GM19238 (cell line): ENCODE data around the gene UBALD1.

ENCODE experiments used
- DNase-seq: peaks from one replicate; pipeline ENCODE4 v3.0.0; 2011; ENCODE audit warnings: low spot score; ENCODE audit not compliant: insufficient read length

The UBALD1 gene

DNA sequence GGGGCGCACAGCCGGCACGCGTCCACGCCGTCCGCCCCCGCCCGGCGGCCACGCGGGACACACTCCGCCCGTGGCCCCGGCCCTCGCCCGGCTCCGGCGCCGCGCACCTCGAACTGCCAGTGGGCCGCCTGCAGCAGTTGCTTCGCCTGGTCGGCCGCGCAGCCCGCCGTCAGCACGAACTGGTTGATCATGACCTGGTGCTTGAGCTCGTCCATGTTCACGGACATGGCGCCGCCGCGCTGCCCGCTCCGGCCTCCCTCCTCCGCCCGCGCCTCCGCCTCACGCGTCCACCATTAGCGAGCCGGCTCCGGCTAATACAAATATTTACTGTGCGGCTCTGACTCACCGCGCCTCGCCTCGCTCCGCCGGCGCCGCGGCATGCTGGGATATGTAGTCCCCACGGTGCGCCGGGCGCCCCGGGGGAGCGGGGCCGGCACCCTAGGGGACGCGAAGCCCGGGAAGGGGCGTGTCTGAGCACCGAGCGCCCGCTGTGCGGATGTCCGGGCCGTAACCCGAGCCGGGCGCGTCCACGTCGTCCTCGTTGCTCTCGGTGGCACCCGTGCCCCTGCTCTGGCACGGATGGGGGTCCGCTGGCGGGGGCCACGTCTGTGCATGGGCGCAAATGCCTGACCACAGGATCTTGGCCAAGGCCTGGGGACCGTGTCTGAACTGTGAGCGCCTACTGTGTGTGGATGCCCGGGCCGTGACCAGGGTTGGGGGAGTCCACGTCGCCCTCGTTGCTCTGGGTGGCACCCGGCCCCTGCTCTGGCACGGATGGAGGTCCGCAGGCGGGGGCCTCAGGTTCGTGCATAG lies at the start of gene UBALD1:
UBALD1 (minus strand) TSS at position 318 of the 813 bp plus-strand sequence; CDS start at position 227, 91 bp downstream.
- peak; percentile 91 for DNase-seq

DNA sequence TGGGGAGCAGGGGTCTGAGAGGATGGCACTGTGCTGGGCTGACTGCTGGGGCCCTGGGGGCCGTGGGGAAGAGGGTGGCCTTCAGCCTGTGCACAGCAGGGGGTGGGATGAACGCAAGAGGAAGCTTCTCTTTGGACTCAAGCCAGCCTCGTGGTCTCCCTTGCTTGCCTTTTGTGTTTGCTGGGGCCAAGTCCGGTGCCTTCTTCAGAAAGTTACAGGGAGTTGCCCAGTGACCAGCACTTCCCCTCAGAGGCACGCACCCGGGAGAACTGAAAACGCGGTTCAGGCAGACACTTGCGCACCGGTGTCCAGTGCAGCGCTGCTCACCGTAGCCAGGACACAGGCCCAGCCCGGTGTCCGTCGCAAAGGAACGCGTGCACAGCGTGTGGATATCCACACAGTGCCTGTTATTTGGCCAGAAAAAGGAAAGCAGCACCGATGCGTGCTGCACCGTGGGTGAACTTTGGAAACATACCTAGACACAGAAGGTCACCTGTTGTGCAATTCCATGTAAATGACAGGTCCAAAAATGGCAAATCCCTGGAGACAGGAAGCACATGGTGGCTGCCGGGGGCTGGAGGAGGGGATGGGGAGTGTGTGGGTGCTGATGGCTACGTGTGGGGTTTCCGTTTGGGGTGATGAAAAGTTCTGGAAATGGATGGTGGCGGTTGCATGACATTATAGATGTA lies 49.2 kb upstream of the UBALD1 start:
- no peak for DNase-seq

DNA sequence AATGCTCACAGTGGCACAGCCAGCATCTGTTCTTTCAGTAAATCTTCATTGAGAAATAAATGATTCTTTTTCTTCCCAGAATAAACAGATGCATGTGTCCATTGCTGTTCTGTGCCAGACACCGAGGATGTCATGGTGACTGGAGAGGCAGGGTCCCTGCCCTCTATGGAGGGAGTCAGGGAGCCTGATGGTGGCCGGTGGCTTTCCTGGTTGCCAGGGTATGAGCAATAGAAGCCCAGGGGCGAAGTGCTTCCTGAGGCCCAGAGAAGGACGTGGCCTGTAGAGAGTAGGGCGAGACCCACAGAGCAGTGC lies 48.7 kb upstream of the UBALD1 start:
- no peak for DNase-seq

DNA sequence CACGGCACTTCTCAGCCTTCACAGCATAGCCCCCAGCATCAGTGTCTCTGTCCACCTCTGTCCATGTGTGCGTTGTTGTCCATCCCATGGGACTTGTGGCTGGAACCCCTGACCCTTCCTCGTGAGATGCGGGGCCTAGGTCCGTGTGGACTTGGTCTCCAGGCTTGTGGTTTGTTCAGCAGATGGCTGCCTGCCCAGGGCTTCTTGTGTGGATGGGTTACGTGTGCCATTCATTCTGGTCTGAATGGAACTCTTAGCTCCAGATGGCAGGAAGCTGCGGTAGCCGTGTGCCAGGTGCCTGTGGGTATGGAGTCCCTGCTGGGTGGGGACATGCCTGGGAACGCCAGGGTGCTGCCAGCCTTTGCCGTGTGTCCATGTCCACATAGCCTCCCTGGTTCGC lies 47.0 kb upstream of the UBALD1 start:
- no peak for DNase-seq

DNA sequence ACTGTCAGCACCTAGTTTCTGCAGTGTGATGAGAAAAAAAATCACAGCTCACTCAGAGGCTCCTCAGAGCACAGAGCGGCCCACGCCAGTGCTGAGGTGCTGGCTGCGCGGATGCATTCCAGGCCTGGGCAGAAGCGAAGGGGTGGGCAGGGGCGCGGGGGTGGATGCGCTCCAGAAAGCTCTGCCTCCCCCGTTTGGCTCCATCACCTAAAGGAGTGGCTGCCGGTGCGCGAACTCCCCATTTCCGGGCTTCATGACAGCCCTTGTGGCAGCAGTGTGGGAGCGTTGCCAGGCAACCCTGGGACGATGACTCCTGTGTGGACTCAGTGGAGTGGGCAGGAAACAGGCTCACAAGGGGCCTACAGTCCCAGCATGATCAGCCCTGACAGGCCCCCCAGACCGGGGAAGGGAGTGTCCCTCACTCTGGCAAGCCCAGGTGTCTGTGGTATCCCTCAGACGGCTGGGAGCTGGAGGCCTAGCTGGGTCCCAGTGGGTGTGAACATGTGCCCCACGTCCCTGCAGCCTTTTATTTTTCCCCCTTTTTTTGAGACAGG lies 45.8 kb upstream of the UBALD1 start:
- peak; percentile 61 for DNase-seq

DNA sequence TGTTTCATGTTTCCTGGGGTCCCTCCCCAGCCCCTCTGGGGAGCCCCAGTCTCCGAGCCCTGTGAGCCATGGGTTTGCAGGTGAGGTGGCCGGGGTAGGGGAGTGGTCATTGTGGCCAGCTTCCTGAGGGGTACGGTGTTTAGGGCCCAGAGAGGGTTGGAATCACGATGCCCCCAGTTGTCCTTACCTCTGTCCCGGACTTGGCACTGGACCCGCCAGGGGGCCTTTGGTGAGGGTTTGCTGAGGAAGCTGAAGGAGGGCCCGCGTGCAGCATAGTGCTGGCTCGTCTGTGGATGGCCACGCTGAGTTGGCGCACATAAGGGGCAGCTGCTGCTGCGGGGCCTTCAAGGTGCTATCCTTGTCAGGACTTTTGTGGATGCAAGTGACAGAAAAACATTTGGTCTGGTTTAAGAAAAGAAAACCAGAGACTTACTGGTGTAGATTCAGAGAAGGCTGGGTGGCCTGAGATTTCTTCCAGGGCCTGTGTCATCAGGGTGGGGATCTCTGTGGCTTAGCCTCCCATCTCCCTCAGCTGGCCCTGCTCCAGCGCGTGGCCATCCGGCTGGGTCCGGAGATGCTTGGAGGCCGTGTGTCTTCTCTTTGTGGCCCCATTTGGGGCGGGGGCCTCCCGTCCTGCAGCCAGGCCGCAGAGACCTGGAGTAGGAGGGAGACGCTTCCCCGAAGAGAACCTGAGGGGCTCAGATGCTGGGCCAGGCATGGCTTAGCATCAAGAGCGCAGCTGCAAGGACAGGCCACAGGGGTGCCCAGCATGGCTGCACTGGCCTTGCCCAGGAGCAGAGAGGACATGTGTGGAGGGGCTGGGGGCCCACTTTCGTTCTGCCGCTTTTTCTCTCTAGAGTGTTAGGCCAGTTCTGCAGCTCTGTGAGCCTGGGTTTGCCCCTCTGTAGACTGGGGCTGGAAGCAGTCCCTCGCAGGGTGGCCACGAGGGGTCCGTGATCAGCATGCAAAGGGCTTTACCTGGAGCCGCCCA lies 45.0 kb upstream of the UBALD1 start:
- no peak for DNase-seq

DNA sequence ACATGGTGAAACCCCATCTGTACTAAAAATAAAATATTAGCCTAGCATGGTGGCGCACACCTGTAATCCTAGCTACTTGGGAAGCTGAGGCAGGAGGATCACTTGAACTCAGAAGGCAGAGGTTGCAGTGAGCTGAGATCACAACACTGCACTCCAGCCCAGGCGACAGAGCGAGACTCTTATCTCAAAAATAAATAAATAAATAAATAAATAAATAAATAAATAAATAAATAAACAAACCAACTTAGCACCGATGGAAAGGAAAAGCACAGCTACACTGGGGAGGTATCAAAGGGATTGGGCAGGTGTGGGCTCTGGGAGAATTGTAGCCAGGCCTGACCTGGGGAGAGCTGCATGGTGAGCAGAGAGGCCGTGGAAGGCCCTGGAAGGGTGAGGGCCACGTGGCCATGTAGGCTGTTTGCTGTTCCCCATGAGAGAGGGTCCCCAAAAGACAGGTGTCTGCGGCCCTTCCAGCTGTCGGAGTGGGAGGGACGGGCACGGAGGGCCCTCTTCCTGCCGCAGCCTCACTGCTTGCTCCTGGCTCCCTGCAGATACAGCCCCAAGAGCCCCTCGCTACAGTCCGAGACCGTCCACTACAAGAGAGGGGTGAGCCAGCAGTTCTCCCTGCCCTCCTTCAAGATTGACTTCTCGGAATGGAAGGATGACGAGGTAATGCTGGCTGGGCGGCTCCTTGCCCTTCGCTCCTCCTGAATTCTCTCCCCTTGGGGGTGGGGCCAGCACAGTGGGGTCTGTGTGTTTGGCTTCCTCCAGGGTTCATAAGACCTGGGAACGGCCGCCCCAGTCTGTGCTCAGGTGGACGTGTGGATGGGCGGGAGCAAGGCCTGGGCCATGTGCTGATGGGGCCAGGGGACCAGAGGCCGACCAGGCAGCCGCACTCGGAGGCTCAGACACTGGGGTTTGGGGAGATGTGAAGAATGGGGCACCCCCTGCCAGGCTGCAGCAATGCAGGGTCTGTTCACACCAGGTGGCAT lies 42.3 kb upstream of the UBALD1 start:
- DNase-seq = no peak

DNA sequence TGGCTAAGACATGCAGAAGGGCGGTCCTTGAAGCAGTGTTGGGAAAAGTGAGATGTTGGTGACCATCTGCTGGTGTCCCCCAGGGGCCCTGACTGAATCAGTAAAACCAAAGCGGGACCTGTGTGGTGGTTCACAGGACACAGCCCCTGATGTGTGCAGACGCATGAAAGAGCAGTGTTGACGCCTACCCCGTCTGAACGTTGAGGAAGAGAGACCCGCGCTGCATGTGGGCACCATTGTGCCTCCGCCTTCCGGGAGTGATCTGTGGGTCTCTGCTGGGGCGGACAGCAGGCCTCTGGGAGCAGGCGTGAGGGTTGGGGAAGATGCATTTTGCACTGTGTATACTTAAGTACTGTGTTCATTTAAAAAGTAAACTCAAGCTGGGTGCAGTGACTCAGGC lies 41.5 kb upstream of the UBALD1 start:
- DNase-seq = no peak

DNA sequence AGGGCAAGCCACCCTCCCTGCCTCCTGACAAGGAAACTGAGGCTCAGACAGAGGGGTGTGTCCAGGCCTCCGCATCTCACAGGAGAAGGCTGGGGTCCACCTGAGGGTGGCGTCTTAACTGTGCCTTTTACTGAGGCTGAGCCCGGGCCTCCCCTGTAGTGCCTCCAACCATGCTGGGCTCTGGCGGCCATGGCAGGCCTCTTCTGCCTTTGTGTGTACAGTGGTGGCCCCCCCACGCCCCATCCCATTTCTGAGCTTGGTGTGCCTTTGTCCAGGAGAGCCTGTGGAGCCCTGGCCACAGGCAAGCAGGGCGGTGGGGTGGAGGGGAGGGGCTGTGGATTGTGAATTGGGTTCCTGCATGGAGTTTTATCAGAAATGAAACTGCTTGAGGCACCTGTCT lies 41.1 kb upstream of the UBALD1 start:
- no peak for DNase-seq

DNA sequence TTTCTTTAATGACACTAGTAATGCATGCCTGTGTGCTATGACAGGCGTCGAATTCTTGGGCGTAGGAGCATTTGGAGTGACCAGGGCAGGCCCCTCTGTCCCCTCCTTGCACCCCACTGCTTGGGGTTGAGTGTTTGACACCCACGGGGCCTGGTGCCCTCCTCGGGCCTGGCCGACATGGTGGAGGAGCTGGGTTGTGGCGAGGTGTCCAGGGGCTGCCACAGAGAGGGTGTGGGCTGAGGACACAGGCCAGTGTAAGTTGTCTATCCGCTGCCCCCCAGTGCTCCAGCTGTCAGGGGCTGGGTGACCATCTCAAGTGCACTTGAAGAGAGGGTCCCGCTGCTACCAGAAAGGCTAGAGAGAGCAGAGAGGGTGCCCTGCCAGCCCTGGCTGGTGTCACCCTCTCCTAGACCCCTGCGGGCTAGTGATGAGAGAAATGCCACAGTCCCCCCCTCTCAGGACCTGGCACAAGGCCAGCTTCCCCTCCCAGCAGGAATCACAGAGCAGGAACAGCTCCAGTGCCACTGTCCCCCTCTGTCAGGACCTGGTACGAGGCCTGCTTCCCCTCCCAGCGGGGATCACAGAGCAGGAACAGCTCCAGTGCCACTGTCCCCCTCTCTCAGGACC lies 40.4 kb upstream of the UBALD1 start:
- no peak for DNase-seq

DNA sequence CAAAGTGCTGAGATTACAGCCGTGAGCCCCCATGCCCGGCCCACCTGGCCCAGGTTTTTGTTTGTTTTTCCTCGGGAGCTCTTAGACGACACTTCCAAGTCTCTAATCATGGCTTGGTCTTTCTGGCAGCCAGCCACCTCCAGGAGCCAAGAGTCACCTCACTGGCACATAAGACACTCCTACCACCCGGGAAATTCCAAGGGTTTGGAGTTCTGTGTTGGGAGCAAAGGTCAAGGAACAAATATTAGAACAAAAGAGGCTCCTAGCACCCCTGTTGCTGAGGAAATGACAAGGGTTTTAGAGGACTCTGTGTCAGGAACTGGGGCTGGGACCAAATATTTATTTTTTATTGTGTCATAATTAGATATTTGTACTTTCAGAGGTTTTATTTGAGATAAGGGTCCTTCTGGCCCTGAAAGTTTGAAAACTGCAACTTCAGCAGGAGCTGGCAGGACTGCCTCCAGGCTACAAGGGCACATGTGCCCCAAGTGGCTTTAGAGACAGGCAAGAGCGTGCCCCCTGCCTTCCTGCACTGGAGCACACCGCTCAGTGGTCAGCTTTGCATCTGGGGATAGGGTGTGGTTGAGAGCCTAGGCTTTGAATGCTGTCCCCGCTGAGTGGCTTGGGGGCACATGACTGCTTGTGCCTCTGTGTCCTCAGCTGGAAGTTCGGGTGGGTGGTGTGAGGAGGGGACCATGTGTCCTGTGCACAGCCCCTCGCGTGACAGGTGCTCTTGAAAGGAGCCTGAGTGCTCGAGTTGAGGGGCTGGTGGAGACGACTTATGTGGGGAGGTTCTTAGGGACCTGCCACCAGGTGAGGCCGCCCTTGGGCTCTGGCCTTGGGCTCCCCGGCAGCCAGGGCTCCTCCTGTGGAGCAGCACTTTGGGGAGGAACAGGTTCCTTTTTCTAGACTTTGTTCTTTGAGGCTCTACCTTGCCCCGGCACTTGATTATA lies 39.6 kb upstream of the UBALD1 start:
- DNase-seq = no peak

DNA sequence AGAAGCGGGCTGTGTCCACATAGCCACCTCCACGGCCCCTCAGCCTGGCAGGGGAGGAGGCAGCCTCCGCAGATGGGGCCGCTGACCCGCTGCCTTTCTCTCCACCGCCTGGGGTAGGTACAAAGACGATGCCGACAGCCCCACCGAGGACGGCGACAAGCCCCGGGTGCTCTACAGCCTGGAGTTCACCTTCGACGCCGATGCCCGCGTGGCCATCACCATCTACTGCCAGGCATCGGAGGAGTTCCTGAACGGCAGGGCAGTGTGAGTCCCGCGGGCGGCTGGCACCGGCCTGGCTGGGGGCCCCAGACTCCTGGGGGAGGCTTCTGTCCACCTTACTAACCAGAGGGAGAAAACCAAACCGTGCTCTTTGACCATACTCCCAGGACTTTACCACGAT lies 37.9 kb upstream of the UBALD1 start:
- no peak for DNase-seq

DNA sequence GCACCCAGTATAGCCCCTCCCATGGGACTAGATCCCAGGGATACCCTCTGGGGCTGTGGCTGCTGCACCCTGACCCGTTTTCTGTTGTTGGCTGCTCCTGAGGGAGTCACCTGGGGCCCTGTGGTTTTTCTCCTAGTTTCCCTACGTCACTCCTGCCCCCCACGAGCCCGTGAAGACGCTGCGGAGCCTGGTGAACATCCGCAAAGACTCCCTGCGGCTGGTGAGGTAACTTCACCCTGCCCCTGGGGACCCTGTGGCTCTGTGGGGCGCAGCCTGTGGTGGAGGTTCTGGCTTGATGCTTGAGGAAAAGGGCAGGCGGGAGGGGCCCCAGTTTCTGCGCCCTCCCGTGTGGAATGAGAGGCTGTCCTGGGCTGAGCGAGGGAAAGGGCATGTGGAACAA lies 37.1 kb upstream of the UBALD1 start:
- no peak for DNase-seq

DNA sequence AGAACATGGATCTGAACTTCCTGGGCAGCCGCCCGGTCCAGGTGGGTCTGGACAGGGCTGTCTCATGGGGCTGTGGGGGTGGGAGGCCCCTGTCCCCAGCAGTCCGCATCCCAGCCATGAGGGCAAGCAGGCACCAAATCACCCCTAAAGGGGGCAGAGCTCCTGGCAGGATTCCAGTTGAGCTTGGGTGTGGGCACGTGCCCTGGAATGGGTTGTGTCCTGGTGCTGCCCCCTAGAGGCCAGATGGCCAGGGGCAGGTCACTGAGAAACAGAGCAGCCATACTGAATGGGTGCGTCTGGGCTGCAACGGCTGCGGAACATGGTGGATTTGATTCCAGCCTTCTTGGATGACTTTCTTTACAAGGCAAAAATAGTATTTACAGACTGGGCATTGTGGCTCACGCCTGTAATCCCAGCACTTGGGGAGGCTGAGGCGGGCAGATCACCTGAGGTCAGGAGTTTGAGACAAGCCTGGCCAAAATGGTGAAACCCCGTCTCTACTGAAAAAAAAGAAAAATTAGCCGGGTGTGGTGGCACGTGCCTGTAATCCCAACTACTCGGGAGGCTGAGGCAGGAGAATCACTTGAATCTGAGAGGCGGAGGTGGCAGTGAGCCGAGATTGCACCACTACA lies 35.9 kb upstream of the UBALD1 start:
- peak; percentile 68 for DNase-seq

DNA sequence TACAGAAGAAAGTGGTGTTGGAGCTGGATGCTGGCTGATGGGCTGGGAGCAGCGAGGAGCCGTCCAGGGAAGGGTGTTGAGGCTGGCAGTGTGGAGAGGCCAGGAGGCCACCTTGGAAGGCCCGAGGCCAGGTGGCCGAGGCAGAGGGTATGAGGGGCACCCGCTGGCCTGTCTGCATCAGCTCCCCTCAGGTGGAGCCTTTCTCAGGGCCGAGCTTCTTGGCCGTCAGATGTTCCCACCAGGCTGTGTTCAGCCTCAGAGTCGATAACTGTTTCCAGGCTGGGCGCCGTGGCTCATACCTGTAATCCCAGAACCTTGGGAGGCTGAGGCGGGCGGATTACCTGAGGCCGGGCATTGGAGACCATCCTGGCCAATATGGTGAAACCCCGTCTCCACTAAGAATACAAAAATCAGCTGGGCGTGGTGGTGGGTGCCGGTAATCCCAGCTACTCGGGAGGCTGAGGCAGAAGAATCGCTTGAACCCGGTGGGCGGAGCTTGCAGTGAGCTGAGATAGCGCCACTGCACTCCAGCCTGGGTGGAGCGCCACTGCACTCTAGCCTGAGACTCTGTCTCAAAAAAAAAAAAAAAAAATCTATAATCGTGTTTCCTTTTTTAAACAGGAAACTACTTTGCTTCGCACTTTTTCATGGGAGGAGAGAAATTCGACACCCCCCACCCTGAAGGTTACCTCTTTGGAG lies 35.2 kb upstream of the UBALD1 start:
- DNase-seq = no peak

DNA sequence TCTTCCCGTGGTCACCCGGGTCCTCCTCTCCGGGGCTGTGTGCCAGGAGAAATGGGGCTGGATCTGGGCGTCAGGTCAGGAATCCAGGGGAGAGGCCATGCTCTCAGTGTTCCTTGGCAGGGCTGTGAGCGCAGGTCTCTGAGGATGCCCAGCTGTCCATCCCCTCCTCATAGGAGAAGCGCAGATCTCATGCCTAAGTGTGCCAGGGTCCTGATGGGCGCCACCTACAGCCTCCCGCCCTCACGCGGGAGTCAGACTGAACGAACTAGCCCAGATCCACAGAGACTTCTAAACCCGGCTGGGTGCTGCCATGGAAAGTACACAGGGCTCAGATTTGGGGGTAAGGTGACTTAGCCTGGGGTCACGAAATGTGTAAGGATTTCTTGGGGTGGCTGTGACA lies 34.2 kb upstream of the UBALD1 start:
- no peak for DNase-seq

DNA sequence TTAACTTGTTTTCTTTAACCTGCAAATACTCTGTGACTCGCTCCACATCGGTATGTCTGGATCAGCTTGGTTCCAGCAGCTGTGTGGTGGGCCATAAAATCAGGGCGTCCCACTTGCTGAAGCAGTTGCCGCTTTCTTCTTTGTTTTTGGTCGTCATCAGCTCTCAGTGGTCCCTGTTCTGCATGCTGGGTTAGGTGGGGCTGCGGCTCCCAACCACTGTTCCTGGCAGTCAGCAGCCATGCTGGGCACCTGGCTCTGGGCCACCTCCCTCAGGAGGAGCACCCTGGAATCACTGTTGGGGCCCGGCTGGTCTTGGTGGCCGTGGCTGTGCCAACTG lies 32.9 kb upstream of the UBALD1 start:
- DNase-seq = no peak
